Measurements from ENCODE around the gene OTOF. TPM values are rescaled to one million over a fixed set of nuclear protein-coding genes. Genes with fewer than 3 reads are reported as not detected.

The OTOF gene
- total RNA-seq, 4 donors from 2014 or later: 0.21 TPM; not detected in 3

- TF ChIP-seq CTCF (IDR thresholded peaks at IDR 0.05) (no peak), POLR2A (IDR thresholded peaks at IDR 0.05) (no peak)
- H3K27ac ChIP-seq: no peak overlapping the region
- no peaks in the 10 kb centered on the region for H3K36me3 ChIP-seq
- H3K9me3 ChIP-seq: no peaks in the 10 kb centered on the region
- H3K4me3 ChIP-seq: no peak overlapping the region
- H3K27me3 ChIP-seq: no peaks in the 10 kb centered on the region
- intact Hi-C loops (cut with DNase I; ENCODE audit: low total_unique reads): no loop called here
- H3K4me1 ChIP-seq: no peaks in the 10 kb centered on the region
- DNase-seq: no peak
These were observed 26.1 kb upstream of the OTOF start for GRCh38 chr2:26504002-26504401.

- TF ChIP-seq CTCF (IDR thresholded peaks at IDR 0.05) (peak; percentile 32 to 57 (median 46)), POLR2A (IDR thresholded peaks at IDR 0.05) (no peak)
- peak; percentile 37 to 39 for DNase-seq
- no peak overlapping the region for H3K27ac ChIP-seq
- H3K9me3 ChIP-seq: no peaks in the 10 kb centered on the region
- peak overlapping the region; percentile 20 to 24 for H3K4me3 ChIP-seq
- H3K27me3 ChIP-seq: no peaks in the 10 kb centered on the region
- H3K4me1 ChIP-seq: no peaks in the 10 kb centered on the region
- intact Hi-C loops (cut with DNase I; ENCODE audit: low total_unique reads): no loop called here
- no peaks in the 10 kb centered on the region for H3K36me3 ChIP-seq
These were observed 25.4 kb upstream of the OTOF start for GRCh38 chr2:26503231-26503880.

GRCh38 chr2:26500406-26500805, 22.5 kb upstream of the OTOF start:
- no peak for DNase-seq
- intact Hi-C loops (cut with DNase I; ENCODE audit: low total_unique reads): no loop called here
- H3K4me3 ChIP-seq: no peak overlapping the region
- no peaks in the 10 kb centered on the region for H3K9me3 ChIP-seq
- TF ChIP-seq CTCF (IDR thresholded peaks at IDR 0.05) (no peak), POLR2A (IDR thresholded peaks at IDR 0.05) (no peak)
- no peaks in the 10 kb centered on the region for H3K36me3 ChIP-seq
- no peak overlapping the region for H3K27ac ChIP-seq
- no peaks in the 10 kb centered on the region for H3K27me3 ChIP-seq
- no peaks in the 10 kb centered on the region for H3K4me1 ChIP-seq

GRCh38 chr2:26495705-26496297, 17.9 kb upstream of the OTOF start:
- Histone ChIP-seq H3K27me3 (no peaks in the 10 kb centered on the region), H3K4me1 (no peaks in the 10 kb centered on the region), H3K9me3 (no peaks in the 10 kb centered on the region), H3K4me3 (no peak overlapping the region), H3K36me3 (no peaks in the 10 kb centered on the region), H3K27ac (no peak overlapping the region)
- intact Hi-C loops (cut with DNase I; ENCODE audit: low total_unique reads): no loop called here
- no peak for DNase-seq
- TF ChIP-seq CTCF (IDR thresholded peaks at IDR 0.05): no peak
- TF ChIP-seq POLR2A (IDR thresholded peaks at IDR 0.05): no peak

- Histone ChIP-seq H3K27me3 (no peaks in the 10 kb centered on the region), H3K27ac (no peak overlapping the region), H3K4me1 (no peaks in the 10 kb centered on the region), H3K36me3 (no peaks in the 10 kb centered on the region), H3K4me3 (no peak overlapping the region), H3K9me3 (no peaks in the 10 kb centered on the region)
- intact Hi-C loops (cut with DNase I; ENCODE audit: low total_unique reads): no loop called here
- no peak for DNase-seq
- no peak for TF ChIP-seq POLR2A (IDR thresholded peaks at IDR 0.05)
- no peak for TF ChIP-seq CTCF (IDR thresholded peaks at IDR 0.05)
These were observed 17.0 kb upstream of the OTOF start for GRCh38 chr2:26494891-26495290.

Measured in uterus (tissue), 4 donors.